Endothelial cell of umbilical vein (primary cell): Measurements from ENCODE around the gene RSPO3.

ENCODE experiments used
- JUN ChIP-seq: IDR thresholded peaks from 2 replicates; pipeline ENCODE4 v1.6.1; 2011; ENCODE audit warnings: borderline replicate concordance, low read depth; ENCODE audit not compliant: insufficient read length, insufficient read depth
- POLR2A ChIP-seq: IDR thresholded peaks from 2 replicates; pipeline ENCODE4 v1.6.1; 2012; ENCODE audit warnings: low read depth, mild to moderate bottlenecking, control low read depth, low read length
- TF ChIP-seq, protein P1 (sequence below), 2 donors: IDR thresholded peaks; 1 replicate in 1 of 2; 2 replicates in 1 of 2; pipeline ENCODE4 v1.5.1; 2011; ENCODE audit warnings: low read length in 2 of 2, mild to moderate bottlenecking in 2 of 2, moderate library complexity in 2 of 2, control low read depth in 1 of 2, inconsistent platforms in 1 of 2, low read depth in 1 of 2; ENCODE audit not compliant: insufficient read depth in 1 of 2; ENCODE audit errors: extremely low read depth in 1 of 2

DNA sequence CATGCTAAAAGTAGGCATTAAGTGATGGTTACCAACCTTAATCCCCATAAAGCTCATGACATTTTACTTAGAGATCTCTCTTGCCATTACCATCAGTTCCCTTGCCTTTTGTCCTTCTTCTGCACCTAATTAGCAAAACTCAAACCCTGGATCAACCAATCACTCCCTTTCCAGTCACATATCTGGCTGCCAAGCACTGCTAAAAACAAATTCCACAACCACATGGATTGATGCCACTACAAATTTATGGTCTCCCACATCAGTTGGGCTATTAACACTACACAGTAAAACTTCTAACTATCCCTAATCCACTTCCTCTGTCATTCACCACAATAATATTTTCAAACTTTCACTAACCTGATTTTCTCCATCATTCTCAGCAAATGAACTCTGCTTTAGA, 93.9 kb downstream of the RSPO3 start:
- TF ChIP-seq, protein P1, sequence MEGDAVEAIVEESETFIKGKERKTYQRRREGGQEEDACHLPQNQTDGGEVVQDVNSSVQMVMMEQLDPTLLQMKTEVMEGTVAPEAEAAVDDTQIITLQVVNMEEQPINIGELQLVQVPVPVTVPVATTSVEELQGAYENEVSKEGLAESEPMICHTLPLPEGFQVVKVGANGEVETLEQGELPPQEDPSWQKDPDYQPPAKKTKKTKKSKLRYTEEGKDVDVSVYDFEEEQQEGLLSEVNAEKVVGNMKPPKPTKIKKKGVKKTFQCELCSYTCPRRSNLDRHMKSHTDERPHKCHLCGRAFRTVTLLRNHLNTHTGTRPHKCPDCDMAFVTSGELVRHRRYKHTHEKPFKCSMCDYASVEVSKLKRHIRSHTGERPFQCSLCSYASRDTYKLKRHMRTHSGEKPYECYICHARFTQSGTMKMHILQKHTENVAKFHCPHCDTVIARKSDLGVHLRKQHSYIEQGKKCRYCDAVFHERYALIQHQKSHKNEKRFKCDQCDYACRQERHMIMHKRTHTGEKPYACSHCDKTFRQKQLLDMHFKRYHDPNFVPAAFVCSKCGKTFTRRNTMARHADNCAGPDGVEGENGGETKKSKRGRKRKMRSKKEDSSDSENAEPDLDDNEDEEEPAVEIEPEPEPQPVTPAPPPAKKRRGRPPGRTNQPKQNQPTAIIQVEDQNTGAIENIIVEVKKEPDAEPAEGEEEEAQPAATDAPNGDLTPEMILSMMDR (IDR thresholded peaks at IDR 0.05; ENCODE audit: extremely low read depth in 1 of 2, insufficient read depth in 1 of 2, low read depth in 1 of 2, low read length in 2 of 2), result no peak
- TF ChIP-seq JUN, result no peak
- TF ChIP-seq POLR2A, result no peak
